Stimulated activated memory B cell treated with anti-CD40 and anti-IgM and Interleukin-4, amounts not matched to agents 10 μg/mL and 1 μg/mL and 100 μg/mL, for 72 hours (primary cell): ENCODE data around the gene PCDHB14.
"Not testable (repeated sequence)": the region's sequence is repeated elsewhere in the genome, so short reads cannot be mapped to it uniquely, and the experiment has no call there.

ENCODE experiments used
- ATAC-seq: fragments of 150-1000 bp; cut with Tn5 transposase; 2 replicates; pipeline ENCODE4 v1.10.0; 2021
- H3K27ac Mint-ChIP-seq: one replicate; pipeline ENCODE4 v1.8.0; 2022; ENCODE audit warnings: mild to moderate bottlenecking, mixed read lengths
- H3K27me3 Mint-ChIP-seq: one replicate; pipeline ENCODE4 v1.8.0; 2022; ENCODE audit warnings: mixed read lengths
- H3K36me3 Mint-ChIP-seq: one replicate; pipeline ENCODE4 v1.8.0; 2022; ENCODE audit warnings: mixed read lengths
- H3K4me1 Mint-ChIP-seq: one replicate; pipeline ENCODE4 v1.8.0; 2022; ENCODE audit warnings: mixed read lengths
- H3K4me3 Mint-ChIP-seq: one replicate; pipeline ENCODE4 v1.8.0; 2022; ENCODE audit warnings: mild to moderate bottlenecking, moderate library complexity, mixed read lengths
- H3K9me3 Mint-ChIP-seq: one replicate; pipeline ENCODE4 v1.8.0; 2022; ENCODE audit warnings: mixed read lengths

PCDHB14 gene

DNA sequence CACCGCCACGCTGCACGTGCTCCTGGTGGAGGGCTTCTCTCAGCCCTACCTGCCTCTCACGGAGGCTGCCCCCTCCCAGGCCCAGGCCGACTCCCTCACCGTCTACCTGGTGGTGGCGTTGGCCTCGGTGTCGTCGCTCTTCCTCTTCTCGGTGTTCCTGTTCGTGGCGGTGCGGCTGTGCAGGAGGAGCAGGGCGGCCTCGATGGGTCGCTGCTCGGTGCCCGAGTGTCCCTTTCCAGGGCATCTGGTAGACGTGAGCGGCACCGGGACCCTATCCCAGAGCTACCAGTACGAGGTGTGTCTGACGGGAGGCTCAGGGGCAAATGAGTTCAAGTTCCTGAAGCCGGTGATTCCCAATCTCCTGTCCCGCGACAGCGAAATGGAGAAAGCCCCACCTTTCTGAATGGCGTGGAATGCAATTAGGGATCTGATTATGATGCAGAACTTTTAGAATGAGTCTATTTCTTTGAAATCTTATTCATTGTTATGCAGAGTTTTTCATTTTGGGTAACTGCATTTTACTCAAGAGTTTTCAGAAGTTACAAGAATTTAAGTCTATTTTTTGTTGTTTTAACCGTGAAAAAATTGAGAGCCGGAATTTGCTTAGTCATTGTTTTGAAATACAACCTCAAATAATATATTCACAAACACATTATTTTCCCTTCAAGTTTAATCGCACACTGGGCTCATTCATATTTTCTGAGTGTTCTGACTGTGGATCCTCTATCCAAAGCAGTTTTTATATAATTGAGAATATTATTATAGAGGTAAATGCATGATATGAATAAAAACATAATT, 13.6 kb downstream of the PCDHB14 start:
- H3K27me3 Mint-ChIP-seq = peaks cover 22% of the 10 kb centered on the region
- no peak overlapping the region for H3K4me3 Mint-ChIP-seq
- no peak overlapping the region for H3K27ac Mint-ChIP-seq
- no peaks in the 10 kb centered on the region for H3K4me1 Mint-ChIP-seq
- peaks cover 32% of the 10 kb centered on the region for H3K9me3 Mint-ChIP-seq
- ATAC-seq = no peak
- H3K36me3 Mint-ChIP-seq = peaks cover 6% of the 10 kb centered on the region

DNA sequence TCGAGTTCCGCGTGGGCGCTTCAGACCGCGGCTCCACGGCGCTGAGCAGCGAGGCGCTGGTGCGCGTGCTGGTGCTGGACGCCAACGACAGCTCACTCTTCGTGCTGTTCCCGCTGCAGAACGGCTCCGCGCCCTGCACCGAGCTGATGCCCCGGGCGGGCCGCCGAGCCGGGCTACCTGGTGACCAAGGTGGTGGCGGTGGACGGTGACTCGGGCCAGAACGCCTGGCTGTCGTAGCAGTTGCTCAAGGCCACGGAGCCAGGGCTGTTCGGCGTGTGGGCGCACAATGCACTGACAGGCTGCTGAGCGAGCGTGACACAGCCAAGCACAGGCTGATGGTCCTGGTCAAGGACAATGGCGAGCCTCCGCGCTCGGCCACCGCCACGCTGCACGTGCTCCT, 18.4 kb downstream of the PCDHB14 start:
- peaks cover 32% of the 10 kb centered on the region for H3K9me3 Mint-ChIP-seq
- H3K4me1 Mint-ChIP-seq = no peaks in the 10 kb centered on the region
- peaks cover 26% of the 10 kb centered on the region for H3K27me3 Mint-ChIP-seq
- H3K4me3 Mint-ChIP-seq = no peak overlapping the region
- peaks cover 12% of the 10 kb centered on the region for H3K36me3 Mint-ChIP-seq
- ATAC-seq = no peak
- H3K27ac Mint-ChIP-seq = no peak overlapping the region

DNA sequence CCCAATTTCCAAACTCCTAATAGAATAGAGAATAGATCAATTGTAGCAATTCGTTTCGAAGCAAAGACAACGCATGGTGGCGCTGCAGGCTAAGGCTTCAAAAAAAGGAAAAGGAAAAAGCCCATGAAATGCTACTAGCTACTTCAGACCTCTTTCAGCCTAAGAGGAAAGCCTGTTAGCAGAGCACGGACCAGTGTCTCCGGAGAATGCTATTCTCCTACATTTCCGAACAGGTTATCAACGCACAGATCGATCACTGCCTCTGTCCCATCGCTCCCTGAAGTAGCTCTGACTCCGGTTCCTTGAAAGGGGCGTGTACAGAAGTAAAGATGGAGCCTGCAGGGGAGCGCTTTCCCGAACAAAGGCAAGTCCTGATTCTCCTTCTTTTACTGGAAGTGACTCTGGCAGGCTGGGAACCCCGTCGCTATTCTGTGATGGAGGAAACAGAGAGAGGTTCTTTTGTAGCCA, 22.1 kb downstream of the PCDHB14 start, which contains the start of gene PCDHB15:
PCDHB15 (plus strand) TSS at position 146 of the 468 bp plus-strand sequence; CDS start at position 330, 184 bp downstream.
- Mint-ChIP-seq H3K36me3 (peaks cover 17% of the 10 kb centered on the region), H3K9me3 (peaks cover 37% of the 10 kb centered on the region), H3K27me3 (peaks cover 26% of the 10 kb centered on the region), H3K4me1 (no peaks in the 10 kb centered on the region), H3K4me3 (no peak within 1 kb of the TSS), H3K27ac (no peak within 1 kb of the TSS)
- no peak for ATAC-seq

DNA sequence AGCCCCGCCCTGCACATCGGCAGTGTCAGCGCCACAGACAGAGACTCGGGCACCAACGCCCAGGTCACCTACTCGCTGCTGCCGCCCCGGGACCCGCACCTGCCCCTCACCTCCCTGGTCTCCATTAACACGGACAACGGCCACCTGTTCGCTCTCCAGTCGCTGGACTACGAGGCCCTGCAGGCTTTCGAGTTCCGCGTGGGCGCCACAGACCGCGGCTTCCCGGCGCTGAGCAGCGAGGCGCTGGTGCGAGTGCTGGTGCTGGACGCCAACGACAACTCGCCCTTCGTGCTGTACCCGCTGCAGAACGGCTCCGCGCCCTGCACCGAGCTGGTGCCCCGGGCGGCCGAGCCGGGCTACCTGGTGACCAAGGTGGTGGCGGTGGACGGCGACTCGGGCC, 23.8 kb downstream of the PCDHB14 start:
- not testable (repeated sequence) for H3K27ac Mint-ChIP-seq, ATAC-seq, H3K4me1 Mint-ChIP-seq, H3K4me3 Mint-ChIP-seq
- H3K27me3 Mint-ChIP-seq = peaks cover 26% of the 10 kb centered on the region
- peaks cover 25% of the 10 kb centered on the region for H3K9me3 Mint-ChIP-seq
- H3K36me3 Mint-ChIP-seq = peaks cover 13% of the 10 kb centered on the region

DNA sequence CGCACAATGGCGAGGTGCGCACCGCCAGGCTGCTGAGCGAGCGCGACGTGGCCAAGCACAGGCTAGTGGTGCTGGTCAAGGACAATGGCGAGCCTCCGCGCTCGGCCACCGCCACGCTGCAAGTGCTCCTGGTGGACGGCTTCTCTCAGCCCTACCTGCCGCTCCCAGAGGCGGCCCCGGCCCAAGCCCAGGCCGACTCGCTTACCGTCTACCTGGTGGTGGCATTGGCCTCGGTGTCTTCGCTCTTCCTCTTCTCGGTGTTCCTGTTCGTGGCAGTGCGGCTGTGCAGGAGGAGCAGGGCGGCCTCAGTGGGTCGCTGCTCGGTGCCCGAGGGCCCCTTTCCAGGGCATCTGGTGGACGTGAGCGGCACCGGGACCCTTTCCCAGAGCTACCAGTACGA, 24.3 kb downstream of the PCDHB14 start:
- not testable (repeated sequence) for H3K4me3 Mint-ChIP-seq, ATAC-seq, H3K4me1 Mint-ChIP-seq, H3K27ac Mint-ChIP-seq
- Mint-ChIP-seq H3K27me3 (peaks cover 26% of the 10 kb centered on the region), H3K36me3 (peaks cover 13% of the 10 kb centered on the region), H3K9me3 (peaks cover 24% of the 10 kb centered on the region)

DNA sequence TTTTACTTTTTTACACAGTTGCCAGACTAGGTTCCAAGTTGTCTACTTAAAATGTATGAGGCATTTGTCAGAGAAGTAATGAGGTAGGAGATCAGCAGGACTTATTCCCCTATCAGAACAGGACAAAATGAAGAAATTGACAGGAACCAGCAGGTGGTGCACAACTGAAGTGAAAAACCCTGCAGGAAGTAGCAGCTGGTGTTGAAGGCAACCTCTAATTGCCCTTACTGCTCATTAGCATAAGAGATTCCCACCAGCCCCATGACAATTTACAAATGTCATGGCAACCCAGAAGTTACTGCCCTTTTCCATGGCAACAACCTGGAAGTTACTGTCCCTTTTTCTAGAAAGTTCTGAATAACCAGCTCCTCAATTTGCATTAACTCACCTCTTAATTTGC, 27.4 kb downstream of the PCDHB14 start:
- no peak for ATAC-seq
- no peak overlapping the region for H3K4me3 Mint-ChIP-seq
- no peaks in the 10 kb centered on the region for H3K27me3 Mint-ChIP-seq
- H3K4me1 Mint-ChIP-seq = no peaks in the 10 kb centered on the region
- H3K9me3 Mint-ChIP-seq = peaks cover 22% of the 10 kb centered on the region
- H3K27ac Mint-ChIP-seq = no peak overlapping the region
- H3K36me3 Mint-ChIP-seq = peaks cover 16% of the 10 kb centered on the region

DNA sequence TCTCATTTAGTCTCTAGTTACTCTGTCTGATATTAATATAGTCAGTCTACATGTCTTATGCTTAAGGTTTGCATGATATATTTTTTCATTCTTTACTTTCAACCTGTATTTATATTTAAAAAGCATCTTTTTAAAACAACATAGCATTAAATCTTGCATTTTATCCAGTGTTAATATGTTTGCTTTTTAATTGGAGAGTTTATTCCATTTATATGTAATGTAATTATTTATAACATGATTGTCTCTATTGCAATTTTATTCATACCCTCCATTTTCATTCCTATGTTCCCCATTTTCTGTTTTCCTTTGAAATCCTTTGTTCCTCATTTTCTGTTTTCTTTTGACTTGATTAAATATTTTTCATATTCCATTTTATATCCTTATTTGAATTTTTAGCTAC, 35.3 kb downstream of the PCDHB14 start:
- H3K36me3 Mint-ChIP-seq = peaks cover 39% of the 10 kb centered on the region
- ATAC-seq = no peak
- peaks cover 18% of the 10 kb centered on the region for H3K9me3 Mint-ChIP-seq
- H3K27ac Mint-ChIP-seq = no peak overlapping the region
- H3K4me3 Mint-ChIP-seq = no peak overlapping the region
- H3K27me3 Mint-ChIP-seq = no peaks in the 10 kb centered on the region
- H3K4me1 Mint-ChIP-seq = no peaks in the 10 kb centered on the region

DNA sequence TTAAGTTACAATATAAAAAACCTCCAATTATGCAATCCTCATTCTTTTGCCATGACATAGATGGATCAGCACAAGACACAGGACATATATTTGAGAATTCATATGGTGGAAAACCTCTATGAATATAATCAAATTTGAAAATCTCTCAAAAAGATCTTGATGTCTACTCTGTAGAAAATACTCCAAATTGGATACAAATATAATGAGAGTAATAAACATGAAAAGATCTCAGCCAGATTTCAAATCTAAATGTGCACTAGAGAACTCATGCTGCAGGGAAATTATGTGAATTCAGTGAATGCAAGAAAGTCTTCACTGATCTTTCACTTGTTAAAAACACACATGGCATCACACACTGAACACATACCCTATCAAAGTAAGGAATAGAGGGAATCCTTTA, 35.8 kb downstream of the PCDHB14 start:
- Mint-ChIP-seq H3K27me3 (no peaks in the 10 kb centered on the region), H3K27ac (no peak overlapping the region), H3K4me3 (no peak overlapping the region), H3K4me1 (no peaks in the 10 kb centered on the region), H3K9me3 (peaks cover 19% of the 10 kb centered on the region), H3K36me3 (peaks cover 44% of the 10 kb centered on the region)
- ATAC-seq = no peak

DNA sequence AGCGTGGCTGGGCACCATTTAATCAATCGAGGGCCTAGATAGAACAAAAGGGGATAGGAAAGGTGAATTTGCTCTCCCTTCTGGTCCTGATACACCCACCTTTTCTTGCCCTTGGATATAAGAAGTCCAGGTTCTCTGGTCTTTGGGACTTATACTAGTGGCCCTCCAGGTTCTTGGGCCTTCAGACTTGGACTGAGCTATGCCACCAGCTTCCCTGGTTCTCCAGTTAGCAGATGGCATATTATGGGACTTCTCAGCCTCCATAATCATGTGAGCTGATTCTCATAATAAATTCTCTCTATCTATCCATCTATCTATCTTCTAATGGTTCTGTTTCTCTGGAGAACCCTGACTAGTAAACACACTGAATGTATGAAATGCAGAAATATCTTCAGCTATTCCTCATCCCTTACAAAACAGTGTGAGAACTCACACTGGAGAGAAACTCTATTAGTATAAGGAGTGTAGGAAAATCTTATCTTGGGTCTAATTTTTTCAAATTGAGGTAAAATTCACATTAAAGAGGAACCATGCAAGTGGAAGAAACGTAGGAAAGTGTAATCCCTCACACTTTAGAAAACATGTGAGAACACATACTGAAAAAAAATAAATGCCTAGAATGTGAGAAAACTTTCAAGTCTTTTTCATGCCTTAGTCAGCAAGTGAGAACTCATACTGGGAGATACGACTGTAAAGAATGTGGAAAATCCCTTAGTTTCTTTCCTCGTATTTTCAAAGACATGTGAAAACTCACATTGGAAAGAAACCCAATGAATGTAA, 37.5 kb downstream of the PCDHB14 start:
- ATAC-seq = no peak
- H3K4me3 Mint-ChIP-seq = no peak overlapping the region
- peaks cover 52% of the 10 kb centered on the region for H3K36me3 Mint-ChIP-seq
- peaks cover 18% of the 10 kb centered on the region for H3K9me3 Mint-ChIP-seq
- no peaks in the 10 kb centered on the region for H3K4me1 Mint-ChIP-seq
- H3K27me3 Mint-ChIP-seq = no peaks in the 10 kb centered on the region
- no peak overlapping the region for H3K27ac Mint-ChIP-seq

DNA sequence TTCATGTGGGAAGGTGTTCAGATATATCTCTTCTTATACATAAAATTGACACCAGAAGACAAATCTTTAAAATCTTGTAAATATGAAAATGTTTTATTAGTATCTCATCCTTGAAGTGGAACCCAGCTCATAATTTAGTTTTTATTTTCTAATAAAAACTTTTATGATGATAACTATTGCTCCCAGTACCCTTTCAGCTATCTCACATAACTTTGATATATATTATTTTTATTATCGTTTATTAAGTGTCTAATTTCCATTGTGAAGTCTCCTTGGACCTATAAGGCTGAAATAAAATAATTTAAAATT, 38.0 kb downstream of the PCDHB14 start:
- Mint-ChIP-seq H3K4me1 (no peaks in the 10 kb centered on the region), H3K36me3 (peaks cover 55% of the 10 kb centered on the region), H3K27ac (no peak overlapping the region), H3K9me3 (peaks cover 23% of the 10 kb centered on the region), H3K27me3 (no peaks in the 10 kb centered on the region), H3K4me3 (no peak overlapping the region)
- ATAC-seq = no peak

DNA sequence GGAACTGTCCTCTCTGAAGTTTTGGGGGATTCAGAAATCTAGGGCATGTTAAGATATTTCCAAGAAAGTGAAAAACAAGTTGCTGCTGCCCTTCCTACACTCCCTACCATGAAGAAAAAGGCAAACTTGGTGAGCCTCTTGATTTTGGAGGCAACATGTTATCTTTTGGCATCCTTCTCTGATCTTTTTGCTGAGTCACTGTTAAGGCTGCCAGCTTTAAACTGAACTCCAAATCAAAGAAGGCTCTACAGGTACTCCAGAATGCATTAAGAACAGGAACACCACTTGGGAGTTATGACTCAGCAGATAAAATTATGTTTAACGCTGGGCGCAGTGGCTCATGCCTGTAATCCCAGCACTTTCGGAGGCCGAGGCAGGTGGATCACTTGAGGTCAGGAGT, 46.1 kb downstream of the PCDHB14 start:
- no peak overlapping the region for H3K27ac Mint-ChIP-seq
- H3K4me3 Mint-ChIP-seq = no peak overlapping the region
- no peaks in the 10 kb centered on the region for H3K4me1 Mint-ChIP-seq
- peaks cover 37% of the 10 kb centered on the region for H3K9me3 Mint-ChIP-seq
- H3K36me3 Mint-ChIP-seq = peaks cover 79% of the 10 kb centered on the region
- ATAC-seq = no peak
- no peaks in the 10 kb centered on the region for H3K27me3 Mint-ChIP-seq

DNA sequence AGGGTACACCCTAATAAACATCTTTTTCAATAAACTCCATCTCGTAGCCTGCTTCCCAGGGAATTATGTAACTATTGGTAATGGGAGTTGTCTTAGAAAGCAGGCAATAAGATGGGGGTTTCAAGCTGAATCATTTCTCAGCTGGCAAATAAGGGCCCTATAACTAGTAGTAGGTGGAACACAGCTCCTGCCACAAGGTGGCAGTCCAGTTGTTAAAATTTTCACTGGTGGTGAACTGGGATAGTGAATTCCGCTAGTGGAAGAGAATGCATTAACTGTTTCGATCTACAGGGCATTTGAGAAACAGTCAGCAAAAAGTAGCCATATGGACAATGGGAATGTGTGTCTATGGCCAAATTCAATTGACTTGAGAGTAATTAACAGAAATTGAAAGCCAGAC, 49.8 kb downstream of the PCDHB14 start:
- Mint-ChIP-seq H3K4me1 (no peaks in the 10 kb centered on the region), H3K27ac (no peak overlapping the region), H3K4me3 (no peak overlapping the region), H3K9me3 (peaks cover 49% of the 10 kb centered on the region), H3K36me3 (peaks cover 73% of the 10 kb centered on the region), H3K27me3 (no peaks in the 10 kb centered on the region)
- ATAC-seq = no peak
